ENCODE measurements around the gene PDE7B. TPM values are rescaled to one million over a fixed set of nuclear protein-coding genes. Genes with fewer than 3 reads are reported as not detected.
"Not testable (repeated sequence)": the region's sequence is repeated elsewhere in the genome, so short reads cannot be mapped to it uniquely, and the experiment has no call there.

PDE7B gene
- total RNA-seq, 2 experiments from 2014 or later, result 0.38 to 0.40 TPM

DNA sequence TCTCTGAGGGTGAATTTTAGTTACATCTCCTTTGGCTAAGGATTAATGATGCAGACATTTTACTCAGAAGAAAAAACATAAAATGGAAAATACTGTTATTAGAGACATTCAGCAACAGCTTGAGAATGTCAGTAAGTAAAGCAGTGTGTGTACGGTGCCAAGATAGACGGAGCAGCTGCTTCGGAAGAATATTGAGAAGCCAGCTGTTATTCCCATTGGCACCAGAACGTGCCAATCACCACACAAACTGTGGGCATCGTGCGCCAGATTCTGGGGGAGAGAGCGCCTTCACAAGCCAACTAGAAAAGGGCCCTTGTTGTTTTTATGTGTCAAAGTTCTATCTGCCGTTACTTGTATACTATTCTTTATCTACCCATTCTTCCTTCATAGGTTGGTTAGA lies 235.2 kb downstream of the PDE7B start:
- POLR2A ChIA-PET, result no interaction called here

DNA sequence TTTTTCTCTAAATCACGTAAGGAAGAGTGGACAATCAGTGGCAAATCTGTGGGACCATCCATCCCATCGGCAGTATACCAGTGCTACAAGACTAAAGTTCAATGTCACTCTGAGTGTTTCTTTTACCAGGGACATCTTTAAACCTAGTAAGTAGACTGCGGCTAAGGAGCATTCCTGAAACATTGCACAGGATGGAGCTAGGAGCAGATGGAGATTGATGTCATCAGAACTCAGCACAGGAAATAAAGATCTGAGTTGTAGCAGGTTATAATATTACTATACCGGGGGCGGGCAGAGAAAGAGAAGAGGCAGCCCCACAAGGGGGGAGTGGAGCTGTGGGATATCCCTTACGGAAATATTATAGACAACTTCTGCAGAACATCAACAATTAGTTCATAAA lies 236.5 kb downstream of the PDE7B start:
- ChIA-PET CTCF (no interaction called here), POLR2A (no interaction called here)

More for the DNA sequence above, 235.2 kb downstream of the PDE7B start:
- CTCF ChIA-PET, result no interaction called here

DNA sequence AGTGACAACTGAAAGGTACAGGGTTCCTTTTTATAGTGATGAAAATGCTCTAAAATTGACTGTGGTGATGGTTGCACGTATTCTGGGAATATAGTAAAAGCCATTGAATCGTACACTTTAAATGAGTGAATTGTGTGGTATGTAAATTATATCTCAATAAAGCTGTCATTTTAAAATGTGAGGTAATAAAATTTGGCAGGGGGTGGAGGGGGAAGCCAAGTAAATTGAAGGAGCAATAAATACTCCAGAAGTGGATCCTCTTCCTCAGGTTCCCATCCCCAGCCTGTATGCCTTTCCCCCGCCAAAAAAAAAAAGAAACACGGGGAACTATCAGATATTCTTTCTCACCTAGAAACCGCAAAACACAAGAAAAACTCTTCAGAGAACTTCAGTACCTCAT lies 237.2 kb downstream of the PDE7B start:
- ChIA-PET POLR2A (no interaction called here), CTCF (no interaction called here)

DNA sequence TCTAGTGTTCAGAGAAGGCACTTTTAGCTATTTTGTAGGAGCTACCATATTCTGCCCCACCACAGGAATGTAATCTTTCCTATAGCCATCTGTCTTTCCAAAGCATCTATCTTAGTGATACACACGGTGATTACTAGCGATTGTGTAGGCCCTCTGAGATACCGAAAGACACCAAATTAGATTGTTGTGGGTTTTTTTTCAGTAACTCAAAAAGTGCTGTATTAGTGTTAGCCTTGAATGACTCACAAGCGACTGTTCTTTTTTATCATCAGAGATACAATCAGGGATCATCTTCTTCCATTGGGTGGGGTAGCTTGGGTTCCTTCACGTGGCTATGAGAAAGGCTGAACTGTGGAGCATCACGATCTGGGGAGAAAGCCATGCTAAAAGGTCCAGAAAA lies 238.4 kb downstream of the PDE7B start:
- CTCF ChIA-PET, result no interaction called here
- POLR2A ChIA-PET, result no interaction called here

DNA sequence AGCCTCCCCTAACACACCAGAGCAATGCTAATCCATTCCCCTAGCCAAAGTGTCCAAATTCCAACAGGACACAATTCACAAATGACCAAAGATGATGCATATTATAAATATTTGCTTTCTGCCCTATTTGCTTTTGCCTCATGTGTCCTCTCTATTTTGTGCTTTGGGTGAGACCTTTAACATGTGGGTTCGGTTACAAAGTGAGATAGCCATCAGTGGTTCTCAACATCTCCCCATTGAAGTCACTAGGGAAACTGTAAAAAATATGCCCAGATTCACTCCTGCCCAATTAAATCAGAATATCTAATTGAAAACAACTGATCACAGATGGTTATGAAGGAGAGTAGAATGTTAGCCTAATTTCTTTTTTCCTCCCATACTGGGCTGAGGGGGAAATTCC lies 239.4 kb downstream of the PDE7B start:
- CTCF ChIA-PET, result no interaction called here
- POLR2A ChIA-PET, result no interaction called here

DNA sequence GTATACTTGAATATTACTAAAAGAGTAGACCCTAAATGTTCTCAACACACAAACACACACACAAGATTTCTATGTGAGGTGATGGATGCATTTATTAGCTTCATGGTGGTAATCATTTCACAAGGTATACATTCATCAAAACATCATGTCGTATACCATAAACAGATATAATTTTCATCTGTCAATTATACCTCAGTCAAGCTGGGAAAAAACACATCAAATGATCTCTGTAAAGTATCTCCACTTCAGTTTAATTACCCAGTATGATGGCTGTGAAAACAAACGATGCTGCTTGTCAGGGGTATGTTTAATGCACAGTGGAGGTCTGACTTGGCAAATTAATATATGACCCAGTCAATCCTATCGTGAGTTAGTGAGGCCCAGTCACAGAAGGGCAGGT lies 241.4 kb downstream of the PDE7B start:
- ChIA-PET POLR2A (no interaction called here), CTCF (no interaction called here)

DNA sequence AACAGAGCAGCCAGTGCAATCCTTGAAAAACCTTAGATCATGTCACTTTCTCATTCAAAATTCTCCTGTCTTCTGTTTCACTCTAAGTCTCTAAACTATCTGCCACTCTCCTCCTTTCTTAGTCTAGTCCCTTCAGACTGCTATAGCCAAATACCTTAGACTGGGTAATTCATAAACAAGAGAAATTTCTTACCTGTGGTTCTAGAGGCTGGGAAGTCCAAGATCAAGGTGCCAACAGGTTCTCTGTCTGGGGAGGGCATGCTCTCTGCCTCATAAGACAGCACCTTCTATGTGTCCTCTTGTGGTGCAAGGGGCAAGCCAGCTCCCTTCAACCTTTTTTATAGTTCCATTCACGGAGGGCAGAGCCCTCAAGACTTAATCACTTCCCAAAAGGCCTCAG lies 242.3 kb downstream of the PDE7B start:
- CTCF ChIA-PET, result no interaction called here
- POLR2A ChIA-PET, result no interaction called here

DNA sequence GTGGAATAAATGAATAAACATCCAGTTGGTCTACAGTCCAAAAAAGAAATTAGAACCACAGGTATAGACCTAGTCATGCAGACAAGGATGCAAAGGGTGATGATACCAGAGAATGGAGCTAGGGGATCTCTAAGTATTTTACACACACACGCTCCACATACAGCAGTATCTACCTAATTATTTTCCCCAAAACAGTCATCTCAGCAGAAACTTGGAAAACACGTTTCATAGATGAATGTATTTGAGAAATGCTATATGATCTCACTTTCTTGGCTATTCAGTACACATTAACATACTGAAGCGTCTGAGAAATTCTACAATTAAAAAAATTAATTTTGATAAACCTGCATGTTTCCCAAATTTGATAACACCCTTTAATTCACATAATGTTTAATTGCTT lies 243.3 kb downstream of the PDE7B start:
- ChIA-PET CTCF (no interaction called here), POLR2A (no interaction called here)

DNA sequence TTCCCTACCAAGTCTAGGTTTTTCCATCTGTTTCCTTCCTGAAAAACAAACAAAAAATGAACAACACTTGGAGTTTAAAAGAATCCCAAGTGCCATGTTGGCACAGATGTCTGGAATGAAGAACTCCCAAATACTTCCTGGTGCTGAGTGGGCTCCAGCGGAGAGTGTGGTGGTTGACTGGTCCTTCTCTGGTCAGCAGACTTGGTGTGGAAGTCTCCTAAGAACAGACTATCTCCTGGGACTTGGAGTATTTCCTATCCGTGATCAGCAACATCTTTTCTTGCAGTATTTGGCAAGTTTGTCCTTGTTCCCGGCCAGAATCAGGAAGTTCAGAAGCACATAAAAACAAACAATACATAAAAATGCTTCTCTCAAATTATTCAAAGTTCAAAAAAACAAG lies 244.5 kb downstream of the PDE7B start:
- CTCF ChIA-PET, result no interaction called here

DNA sequence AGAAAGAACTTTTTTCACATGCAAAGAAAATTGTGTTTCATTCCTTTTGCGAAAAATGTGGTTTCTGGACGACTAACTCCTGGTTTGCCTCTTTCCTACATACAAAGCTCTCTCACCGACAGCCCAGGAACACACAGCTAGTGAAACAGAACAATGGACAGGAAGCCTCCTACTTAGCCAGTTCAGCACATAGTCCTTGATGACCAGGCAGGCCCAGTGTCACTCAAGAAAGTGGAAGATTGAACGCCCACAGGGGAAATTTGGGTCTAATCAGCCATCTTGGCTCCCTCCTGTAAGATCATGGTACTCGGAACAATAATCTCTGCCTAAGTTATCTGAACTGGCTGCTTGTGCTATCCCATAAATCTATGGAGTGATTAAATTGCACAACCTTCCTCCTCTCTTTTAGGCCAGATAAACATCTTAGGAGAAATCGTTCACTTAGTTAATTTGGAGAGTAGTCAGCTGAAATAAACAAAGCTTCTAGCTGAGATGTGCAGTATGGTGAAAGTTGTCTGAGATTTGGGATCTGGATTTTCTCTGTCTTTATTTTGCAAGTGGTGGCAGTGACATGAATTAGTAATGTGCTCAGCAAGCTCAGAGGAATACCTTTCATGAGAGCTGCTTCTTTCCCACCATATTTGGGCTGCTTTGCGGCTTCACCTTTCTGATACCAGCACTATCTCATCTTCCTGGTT lies 251.6 kb downstream of the PDE7B start:
- ChIA-PET POLR2A (no interaction called here), CTCF (interaction anchor here (1.1 kb wide), 1 partner anchor 20 kb away, joined by 3 read pairs; no protein-coding TSS in a partner anchor)

More for the DNA sequence above, 244.5 kb downstream of the PDE7B start:
- POLR2A ChIA-PET, result no interaction called here

DNA sequence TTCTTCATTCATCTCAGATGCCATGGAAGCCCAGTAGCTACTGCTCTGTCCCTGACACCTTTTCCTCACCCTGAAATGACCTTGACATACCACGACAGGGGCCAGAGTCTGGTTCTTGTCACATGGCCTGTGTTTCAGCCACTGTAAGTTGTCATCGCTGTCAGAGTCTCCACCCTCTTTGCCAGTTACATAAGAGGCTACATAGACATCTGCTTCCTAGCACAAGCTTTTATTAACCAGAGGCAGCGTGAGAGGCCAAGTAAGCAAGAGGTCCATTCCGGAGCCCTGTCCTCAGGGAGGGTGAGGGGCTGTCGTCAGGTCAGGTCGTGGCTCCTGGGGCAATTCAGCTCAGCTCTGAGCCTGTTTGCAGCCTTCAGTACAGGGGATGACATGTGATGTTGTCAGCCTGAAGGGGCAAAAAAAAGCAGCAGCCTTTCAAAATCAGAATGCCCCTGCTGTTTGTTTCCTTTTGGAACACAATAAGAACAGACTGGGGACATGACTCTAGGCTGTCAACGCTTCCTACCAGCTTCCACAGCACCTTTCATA lies 252.3 kb downstream of the PDE7B start:
- CTCF ChIA-PET, result interaction anchor here (1.1 kb wide), 1 partner anchor 19 kb away, joined by 3 read pairs; no protein-coding TSS in a partner anchor
- POLR2A ChIA-PET, result no interaction called here

DNA sequence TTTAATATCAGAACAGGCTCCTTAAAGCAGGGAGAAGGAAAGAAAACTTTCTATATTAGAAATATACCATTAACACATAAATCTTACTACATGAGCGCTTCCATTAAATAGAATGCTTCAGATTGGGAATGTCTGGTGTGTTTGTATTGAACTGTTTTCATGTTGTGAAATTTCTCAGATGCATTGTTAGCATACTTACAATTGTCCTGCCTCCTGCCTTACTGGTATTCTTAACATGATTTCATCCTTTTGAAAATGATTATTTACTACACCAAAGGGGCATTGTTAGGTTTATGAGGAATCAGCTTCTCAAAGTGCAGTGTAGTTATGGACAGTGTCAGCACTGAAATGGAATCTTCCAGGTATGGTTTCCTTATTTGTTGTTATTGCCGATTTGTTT lies 253.1 kb downstream of the PDE7B start:
- CTCF ChIA-PET, result no interaction called here
- POLR2A ChIA-PET, result no interaction called here

DNA sequence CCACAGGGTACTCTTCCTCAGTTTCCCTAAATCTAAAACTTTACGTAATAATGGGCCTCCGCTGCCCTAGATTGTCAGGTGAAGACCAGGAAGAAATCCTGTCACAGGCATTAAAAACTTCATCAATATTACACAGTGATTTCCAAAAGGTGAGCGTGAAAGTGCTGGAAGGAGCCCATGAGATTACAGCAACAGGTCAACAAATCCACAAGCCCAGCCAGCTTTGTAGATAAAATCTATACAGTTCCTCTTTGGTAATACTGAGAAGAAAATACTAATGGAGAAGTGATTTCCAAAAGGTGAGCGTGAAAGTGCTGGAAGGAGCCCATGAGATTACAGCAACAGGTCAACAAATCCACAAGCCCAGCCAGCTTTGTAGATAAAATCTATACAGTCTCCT lies 254.3 kb downstream of the PDE7B start:
- POLR2A ChIA-PET, CTCF ChIA-PET: not testable (repeated sequence)

DNA sequence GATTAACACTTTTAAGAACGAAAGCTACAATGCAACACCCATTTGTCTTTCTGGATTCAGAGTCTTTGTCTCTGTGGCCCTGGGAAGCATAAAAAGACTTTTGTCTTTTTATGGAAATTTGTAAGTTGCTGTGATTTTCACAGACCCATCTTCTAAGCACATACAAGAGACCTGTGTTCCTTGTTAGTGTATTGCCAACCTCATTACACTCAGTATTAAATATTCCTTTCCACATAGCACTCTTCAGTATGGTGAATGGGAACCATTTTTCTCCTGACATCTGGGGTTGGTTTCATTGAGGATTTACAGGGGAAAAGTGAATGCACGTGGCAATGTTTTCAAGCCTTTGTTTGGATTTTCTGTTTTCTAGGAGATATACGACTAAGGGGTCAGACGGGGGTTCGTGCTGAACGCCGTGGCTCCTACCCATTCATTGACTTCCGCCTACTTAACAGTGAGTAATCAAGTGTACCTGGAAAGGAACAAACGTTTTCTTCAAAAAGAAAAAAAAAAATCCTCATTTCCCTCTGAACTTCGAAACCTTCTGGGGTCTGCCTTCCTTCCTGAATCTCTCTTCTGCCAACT lies 257.0 kb downstream of the PDE7B start:
- ChIA-PET CTCF (no interaction called here), POLR2A (no interaction called here)

DNA sequence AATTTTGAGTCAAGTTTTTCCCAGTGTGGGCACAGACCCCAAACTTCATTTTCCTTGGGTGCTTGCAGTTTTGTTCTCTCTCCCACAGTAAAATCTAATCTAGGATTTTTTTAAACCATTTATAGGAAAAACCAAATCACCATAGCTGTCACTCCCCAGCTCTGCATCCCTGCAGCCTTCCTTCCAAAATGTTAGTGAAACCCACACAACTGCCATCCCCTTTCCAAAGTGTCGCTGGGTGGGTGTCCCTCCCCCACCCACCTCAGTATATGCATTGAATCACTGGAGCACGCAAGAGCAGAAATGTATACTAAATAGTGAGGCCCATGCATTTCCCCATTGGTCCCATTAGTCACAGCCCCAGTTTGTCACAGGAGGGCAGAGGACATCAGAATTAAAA lies 260.3 kb downstream of the PDE7B start:
- CTCF ChIA-PET, result no interaction called here
- POLR2A ChIA-PET, result no interaction called here

DNA sequence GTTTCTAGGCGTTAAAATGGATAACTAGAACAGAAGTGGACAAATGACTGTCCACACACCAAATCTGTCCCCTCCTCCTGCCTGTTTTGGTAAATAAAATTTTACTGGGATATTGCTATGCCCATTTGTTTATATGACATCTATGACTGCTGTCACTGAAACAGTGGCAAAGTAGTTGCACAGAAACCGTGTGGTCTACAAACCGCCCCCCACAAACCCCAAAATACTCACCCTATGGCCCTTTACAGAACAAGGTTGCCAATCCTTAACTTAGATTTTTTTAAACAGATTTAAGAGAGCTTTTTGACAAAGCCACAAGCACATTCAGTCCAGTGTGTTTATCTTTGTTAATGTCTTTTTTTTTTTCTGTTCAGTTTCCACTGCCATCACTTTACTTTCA lies 260.8 kb downstream of the PDE7B start:
- CTCF ChIA-PET, result no interaction called here

DNA sequence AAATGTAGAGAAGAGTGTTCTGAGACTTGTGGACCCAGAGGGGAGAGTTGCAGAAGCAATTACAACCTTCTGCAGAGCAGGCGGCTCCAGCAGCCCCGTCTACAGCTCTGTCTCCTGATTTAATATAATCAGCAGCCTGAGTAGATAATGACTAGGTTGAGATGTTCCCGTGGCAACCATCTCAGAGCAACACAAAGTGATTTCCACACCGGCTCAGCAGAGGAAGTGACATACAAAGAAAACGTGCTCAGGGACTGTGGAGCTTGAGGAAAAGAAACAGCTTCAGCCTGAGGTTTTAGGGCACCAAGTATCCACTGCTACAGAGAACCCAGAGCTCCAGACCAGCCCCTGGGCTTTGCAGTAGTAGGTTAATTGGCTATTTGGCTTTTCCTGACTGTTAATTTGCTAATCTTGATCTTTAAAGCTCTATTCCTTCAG lies 262.3 kb downstream of the PDE7B start:
- ChIA-PET POLR2A (no interaction called here), CTCF (no interaction called here)

More for the DNA sequence above, 260.8 kb downstream of the PDE7B start:
- POLR2A ChIA-PET, result no interaction called here

DNA sequence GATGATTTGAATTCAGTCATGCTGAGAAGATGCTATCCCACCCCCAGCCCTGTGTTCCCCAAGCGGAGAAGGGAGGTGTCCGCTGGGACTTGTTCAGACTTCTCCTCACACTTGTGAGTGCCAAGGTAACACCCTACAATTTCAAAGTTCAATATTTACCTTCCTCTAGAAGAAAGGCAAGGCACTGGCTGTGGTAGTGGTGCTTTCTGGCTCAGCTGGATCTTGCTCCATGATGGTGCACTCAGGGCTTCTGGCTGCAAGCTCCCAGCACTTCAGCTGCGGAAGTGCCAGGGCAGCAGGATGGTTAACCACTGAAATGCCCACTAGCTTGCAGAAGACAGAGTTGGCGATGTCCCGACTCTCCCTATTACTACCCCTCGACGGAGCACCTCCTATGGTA lies 263.2 kb downstream of the PDE7B start:
- POLR2A ChIA-PET, result no interaction called here
- CTCF ChIA-PET, result no interaction called here

DNA sequence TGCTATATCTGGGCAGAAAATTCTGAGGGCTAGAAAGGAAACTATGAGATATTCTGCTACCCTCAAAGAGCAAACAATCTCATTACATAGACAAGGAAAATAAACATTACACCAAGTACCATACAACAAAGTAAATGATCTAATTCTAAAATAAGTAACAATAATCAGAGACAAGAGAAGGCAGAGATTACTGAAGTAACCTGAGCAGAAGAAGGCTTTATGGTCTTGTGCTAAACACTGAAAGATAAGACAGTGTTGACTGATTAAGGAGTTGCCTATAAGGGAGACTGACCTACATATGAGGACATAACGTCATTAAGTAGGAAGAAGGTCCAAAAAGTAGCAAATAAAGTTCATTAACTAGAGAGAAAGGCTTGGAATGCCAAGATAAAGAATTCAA lies 264.4 kb downstream of the PDE7B start:
- ChIA-PET POLR2A (no interaction called here), CTCF (no interaction called here)

DNA sequence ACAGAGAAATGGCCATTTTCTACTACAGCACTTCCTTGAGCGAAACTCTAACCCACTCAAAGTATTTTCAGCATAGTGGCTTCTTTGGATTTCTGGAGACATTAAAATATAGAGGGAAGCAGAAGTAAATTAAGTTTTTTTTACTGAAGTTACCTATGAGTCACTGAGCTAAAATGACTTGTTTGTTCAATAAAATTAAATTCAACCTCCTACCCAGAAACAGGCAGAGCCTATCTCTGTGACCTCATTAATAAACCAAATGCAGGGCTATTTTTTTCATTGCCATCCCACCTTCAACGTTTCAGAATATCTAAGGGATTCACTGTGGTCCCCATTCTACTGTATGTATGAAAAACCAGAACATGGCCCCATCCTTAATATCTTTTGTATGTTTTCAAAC lies 265.6 kb downstream of the PDE7B start:
- ChIA-PET POLR2A (no interaction called here), CTCF (no interaction called here)

DNA sequence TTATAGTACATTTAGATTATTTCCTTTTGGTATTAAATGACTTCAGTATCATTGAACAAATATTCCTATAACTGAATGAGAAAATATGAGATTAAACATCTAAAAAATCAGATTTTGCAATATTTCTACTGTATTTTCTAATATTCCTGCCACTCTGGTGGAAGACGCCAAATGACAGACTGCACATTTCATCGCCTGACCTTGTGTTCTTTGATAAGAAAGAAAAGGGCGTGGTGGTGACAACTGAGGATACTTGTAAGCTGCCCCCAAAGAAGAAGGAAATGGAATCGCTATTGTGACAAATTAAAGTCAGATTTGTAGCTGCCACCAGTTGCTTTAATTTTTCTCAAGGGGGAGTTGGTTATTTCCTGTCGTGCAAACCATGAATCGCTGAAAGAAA lies 267.3 kb downstream of the PDE7B start:
- POLR2A ChIA-PET, result no interaction called here
- CTCF ChIA-PET, result no interaction called here

DNA sequence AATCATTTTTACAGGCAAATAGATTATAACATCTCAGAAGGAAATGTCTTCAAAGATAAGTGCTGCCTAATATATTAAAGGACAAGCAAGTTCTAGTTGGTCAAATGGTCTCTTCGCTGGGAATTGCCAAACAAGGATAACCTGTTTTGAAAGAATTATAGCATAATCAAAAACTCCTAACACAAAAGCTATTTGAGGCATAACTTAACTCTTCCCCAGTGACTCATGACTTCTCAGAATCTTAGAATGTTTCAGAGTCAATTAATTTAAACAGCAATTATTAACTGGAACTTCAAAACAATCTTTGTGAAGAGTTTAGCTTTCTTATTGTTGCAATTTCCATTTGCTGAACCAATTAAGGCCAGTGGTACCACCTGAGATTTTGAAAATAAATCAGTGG lies 272.0 kb downstream of the PDE7B start:
- ChIA-PET CTCF (interaction anchor here (0.9 kb wide), 1 partner anchor 20 kb away, joined by 3 read pairs; no protein-coding TSS in a partner anchor), POLR2A (no interaction called here)

Measured in activated CD8-positive, alpha-beta memory T cell treated with anti-CD3 and anti-CD28 coated beads for 36 hours (primary cell).